ENCODE data around the gene CDYL.
"Not testable (repeated sequence)": the region's sequence is repeated elsewhere in the genome, so short reads cannot be mapped to it uniquely, and the experiment has no call there.

The CDYL gene

DNA sequence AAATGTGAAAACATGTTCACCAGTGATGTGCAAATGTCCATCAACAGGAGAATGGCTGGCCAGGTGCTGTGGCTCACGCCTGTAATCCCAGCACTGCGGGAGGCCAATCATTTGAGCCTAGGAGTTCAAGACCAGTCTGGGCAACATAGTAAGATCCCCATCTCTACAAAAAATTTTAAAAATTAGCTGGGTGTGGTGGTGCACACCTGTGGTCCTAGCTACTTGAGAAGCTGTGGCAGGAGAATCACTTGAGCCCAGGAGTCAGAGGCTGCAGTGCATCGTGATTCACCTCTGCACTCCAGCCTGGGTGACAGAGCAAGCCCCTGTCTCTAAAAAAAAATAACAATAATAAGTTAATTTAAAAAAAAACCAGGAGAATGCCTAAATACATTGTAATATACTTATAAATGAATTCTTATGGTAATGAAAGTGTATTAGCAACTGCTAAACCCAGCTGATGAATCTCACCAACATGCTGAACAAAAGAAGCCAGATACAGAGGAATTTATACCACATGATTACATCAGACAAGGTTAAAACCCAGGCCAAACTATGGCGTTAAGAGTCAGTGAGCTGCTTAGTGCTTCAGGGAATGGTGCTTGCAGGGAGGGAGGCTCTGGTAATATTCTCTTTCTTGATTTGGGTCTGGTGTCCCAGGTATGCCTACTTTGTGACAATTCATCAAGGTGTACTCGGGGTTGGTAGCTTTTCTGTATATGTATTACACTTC is 191.3 kb downstream of the CDYL start:
- no peak for DNase-seq

- DNase-seq = no peak
Measured at GRCh38 chr6:4969609-4970285, 193.5 kb downstream of the CDYL start.

DNA sequence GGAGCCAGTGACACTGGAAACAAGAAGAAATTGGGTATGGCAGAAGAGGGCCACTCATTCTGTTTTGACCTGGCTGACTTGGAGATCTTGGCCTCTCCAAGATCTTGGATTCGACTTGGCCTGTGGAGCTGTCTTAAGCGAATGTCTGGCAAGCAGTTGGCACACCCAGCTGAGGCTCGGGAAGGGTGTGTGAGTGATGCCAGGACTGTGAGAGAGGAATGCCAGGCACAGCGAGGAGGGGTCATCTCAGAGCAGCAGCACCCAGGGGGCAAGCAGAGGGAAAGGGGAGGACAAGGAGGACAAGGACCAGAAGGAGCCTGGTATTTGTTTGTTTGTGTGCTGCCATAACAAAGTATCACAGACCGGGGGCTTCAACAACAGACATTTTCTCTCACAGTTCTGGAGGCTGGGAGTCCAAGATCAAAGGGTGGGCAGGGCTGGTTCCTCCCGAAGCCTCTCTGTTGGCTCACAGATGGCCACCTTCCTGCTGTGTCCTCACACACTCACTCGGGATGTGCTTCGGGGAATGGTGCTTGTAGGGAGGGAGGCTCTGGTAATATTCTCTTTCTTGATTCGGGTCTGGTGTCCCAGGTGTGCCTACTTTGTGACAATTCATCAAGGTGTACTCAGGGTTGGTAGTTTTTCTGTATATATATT is 194.7 kb downstream of the CDYL start:
- DNase-seq = no peak

GRCh38 chr6:4971851-4972250 is 195.6 kb downstream of the CDYL start:
- no peak for DNase-seq

DNA sequence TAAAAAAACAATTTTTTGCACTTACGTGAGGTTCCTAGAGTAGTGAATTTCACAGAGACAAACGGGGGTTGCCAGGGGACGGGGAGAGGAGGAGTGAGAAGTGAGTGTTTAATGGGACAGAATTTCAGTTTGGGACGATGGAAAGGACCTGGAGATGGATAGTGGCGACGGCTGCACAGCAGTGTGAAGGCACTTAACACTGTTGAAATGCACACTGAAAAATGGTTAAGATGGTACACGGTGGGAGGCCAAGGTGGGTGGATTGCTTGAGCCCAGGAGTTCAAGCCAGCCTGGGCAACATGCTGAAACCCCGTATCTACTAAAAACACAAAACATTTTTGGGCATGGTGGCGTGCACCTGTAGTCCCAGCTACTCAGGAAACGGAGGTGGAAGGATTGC is 196.2 kb downstream of the CDYL start:
- DNase-seq = no peak

DNA sequence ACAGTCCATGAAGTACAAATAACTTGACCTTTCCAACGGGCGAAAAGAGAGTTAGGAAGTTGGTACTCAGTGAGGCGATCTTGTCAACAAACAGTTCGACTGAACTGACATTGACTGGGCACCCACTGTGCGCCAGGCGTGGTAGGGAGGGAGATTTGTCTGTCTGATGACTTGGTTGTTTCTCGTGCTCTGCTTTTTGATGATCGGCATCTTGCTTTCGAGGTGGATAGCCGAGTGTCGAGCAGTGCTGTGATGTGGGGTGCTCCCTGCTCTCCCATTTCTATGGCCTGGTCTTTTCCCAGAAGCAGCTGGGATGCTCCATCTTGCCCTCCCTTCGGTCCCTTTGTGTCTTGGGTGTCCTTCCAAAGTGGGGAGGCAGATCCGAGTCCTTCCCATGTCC is 197.2 kb downstream of the CDYL start:
- DNase-seq = no peak

- DNase-seq = no peak
Measured at GRCh38 chr6:4973982-4974745, 198.0 kb downstream of the CDYL start.

DNA sequence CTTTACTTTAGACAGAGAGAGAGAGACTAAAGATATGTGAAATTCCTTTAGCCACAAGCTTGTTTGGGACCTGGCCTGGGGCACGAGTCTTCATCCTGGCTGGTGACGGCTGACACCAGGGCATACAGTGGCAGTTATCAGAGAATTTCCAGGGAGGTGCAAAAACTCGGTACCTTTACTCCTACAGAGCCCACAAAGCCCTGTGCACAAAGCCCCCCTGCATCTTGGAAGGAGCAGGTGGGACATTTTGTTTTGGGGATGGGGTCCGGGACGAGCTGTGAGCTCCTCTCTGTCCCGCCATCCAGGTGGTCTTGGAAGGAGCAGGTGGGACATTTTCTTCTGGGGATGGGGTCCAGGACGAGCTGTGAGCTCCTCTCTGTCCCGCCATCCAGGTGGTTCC is 198.8 kb downstream of the CDYL start:
- no peak for DNase-seq

- no peak for DNase-seq
Measured at GRCh38 chr6:4975506-4975905, 199.3 kb downstream of the CDYL start.

- no peak for DNase-seq
Measured at GRCh38 chr6:4977468-4977867, 201.3 kb downstream of the CDYL start.

DNA sequence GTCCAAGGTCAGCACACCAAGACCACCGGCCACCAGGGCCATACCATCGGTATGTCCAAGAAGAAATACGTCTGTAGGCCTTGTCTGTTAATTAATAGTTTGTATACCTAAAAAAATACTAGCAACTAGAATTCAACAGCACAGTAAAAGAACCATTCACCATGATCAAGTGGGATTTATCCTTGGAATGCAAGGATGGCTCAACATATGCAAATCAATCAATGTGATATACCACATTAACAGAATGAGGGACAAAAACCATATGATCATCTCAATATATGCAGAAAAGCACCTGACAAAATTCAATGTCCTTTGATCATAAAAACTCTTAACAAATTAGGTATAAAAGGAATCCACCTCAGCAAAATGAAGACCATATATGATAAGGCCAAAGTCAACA is 203.2 kb downstream of the CDYL start:
- DNase-seq = no peak

- peak; percentile 8 to 55 (median 36) for DNase-seq
Measured at GRCh38 chr6:4981761-4982160, 205.6 kb downstream of the CDYL start.

GRCh38 chr6:4983322-4983721 is 207.1 kb downstream of the CDYL start:
- DNase-seq = no peak

DNA sequence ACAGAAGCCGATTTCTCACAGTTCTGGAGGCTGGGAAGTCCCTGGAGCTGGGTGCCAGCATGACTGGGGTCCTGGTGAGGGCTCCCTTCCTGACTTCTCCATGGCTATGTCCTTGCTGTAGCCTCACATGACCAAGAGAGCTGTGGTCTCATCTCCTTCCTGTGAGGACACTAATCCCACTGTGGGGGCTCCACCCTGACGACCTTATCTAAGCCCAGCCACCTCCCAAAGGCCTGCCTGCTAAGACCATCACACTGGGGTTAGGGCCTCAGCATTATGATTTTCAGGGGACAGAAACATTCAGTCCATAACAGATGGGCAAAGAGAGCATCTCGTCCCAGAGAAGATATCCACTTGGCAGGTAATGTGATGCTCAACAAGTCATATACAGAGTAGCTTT is 210.8 kb downstream of the CDYL start:
- DNase-seq = no peak

DNA sequence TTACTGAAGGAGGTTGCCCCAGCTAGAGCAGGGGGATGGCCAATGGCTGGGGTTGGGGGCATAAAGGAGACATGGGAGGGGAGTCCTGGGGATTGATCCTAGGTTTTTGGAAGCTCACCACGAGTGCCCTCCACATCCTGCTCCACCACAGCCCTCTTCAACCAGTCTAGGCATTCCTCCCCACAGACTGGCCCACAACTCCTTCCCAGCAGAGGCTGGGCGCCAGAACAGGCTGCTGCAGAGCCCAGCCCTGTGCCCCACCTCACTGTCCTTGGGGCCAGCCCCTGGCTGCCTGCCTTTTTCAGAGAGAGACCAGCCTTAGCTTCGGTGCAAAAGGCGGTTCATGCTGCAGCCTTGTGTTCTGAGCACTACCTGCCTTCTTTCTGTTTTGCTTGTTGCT is 211.2 kb downstream of the CDYL start:
- no peak for DNase-seq

- no peak for DNase-seq
Measured at GRCh38 chr6:4994741-4995140, 218.5 kb downstream of the CDYL start.

DNA sequence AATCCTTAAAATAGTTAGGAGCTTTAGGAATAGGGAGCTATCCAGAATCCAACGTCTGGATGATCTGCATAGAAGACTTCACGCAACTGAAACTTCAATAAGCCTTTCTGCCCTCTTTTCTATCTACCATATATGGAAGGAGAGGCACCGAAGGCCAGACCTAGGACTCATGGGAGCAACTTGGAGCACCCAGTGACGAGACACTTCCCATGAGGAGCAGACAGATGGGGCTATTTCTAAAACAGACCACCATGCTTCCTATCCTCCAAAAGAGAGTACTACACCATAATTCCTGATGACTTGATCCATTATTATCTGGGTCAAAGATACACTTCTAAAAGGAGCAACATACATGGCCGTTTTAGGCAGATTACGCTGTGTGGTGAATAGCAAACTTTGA is 221.7 kb downstream of the CDYL start:
- DNase-seq = no peak

- no peak for DNase-seq
Measured at GRCh38 chr6:4999586-4999985, 223.4 kb downstream of the CDYL start.

GRCh38 chr6:5003604-5004372 is 227.6 kb downstream of the CDYL start, which contains the start of gene RPP40:
RPP40 (minus strand) TSS chr6:5004037; CDS start chr6:5004002, 35 bp downstream.
- DNase-seq = peak; percentile 98 to 99 (median 98)

- DNase-seq = no peak
Measured at GRCh38 chr6:5004373-5005037, 228.3 kb downstream of the CDYL start.

DNA sequence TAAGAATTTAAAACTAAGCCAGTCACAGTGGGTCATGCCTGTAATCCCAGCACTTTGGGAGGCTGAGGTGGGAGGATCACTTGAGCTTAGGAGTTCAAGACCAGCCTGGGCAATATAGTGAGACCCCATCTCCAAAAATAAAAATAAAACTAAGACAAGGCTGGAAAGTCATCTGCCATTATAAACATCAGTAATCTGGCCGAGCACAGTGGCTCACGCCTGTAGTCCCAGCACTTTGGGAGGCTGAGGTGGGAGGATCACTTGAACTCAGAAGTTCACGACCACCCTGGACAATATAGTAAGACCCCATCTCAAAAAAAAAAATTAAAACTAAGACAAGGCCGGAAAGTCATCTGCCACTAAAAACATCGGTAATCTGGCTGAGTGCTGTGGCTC is 228.8 kb downstream of the CDYL start:
- not testable (repeated sequence) for DNase-seq

All from suppressor macrophage (primary cell).